ENCODE results near the gene RPL31.
"Not testable (repeated sequence)": the region's sequence is repeated elsewhere in the genome, so short reads cannot be mapped to it uniquely, and the experiment has no call there.

Gene RPL31

GRCh38 chr2:101030866-101031554 is 28.9 kb downstream of the RPL31 start:
- DNase-seq, result no peak

- no peak for DNase-seq
These were observed 30.1 kb downstream of the RPL31 start for GRCh38 chr2:101032084-101032776.

GRCh38 chr2:101036562-101036961 is 34.5 kb downstream of the RPL31 start:
- DNase-seq, result peak; percentile 25 to 64

- DNase-seq, result no peak
These were observed 35.2 kb downstream of the RPL31 start for GRCh38 chr2:101037161-101037755.

- DNase-seq, result peak; percentile 30 to 41
These were observed 36.6 kb downstream of the RPL31 start for GRCh38 chr2:101038455-101039255.

GRCh38 chr2:101040072-101040471 is 38.0 kb downstream of the RPL31 start:
- DNase-seq, result no peak

GRCh38 chr2:101040761-101041160 is 38.7 kb downstream of the RPL31 start:
- no peak for DNase-seq

GRCh38 chr2:101041413-101041812 is 39.3 kb downstream of the RPL31 start:
- DNase-seq, result peak; percentile 72 to 74

GRCh38 chr2:101045330-101045729 is 43.2 kb downstream of the RPL31 start:
- no peak for DNase-seq

- no peak for DNase-seq
These were observed 45.1 kb downstream of the RPL31 start for GRCh38 chr2:101047075-101047766.

GRCh38 chr2:101047774-101048173 is 45.7 kb downstream of the RPL31 start:
- no peak for DNase-seq

GRCh38 chr2:101048756-101049155 is 46.7 kb downstream of the RPL31 start:
- no peak for DNase-seq

GRCh38 chr2:101050886-101051285 is 48.8 kb downstream of the RPL31 start:
- DNase-seq, result not testable (repeated sequence)

- DNase-seq, result no peak
These were observed 50.1 kb downstream of the RPL31 start for GRCh38 chr2:101052147-101052546.

GRCh38 chr2:101053117-101053516 is 51.0 kb downstream of the RPL31 start:
- no peak for DNase-seq

Measured in AML-193 (cell line).